Fibroblast of lung (primary cell): ENCODE measurements around the gene C6orf62.

Experiments
- CTCF ChIP-seq, 2 donors: IDR thresholded peaks in 1 of 2; conservative IDR thresholded peaks in 1 of 2; 1 replicate in 1 of 2; 2 replicates in 1 of 2; pipeline ENCODE4 v1.5.1; 2011 to 2012; ENCODE audit warnings: low read length in 2 of 2, control low read depth in 1 of 2, inconsistent platforms in 1 of 2, low read depth in 1 of 2, mild to moderate bottlenecking in 1 of 2
- EZH2 ChIP-seq: IDR thresholded peaks from 2 replicates; pipeline ENCODE4 v1.5.1; 2012; ENCODE audit warnings: low read length, control low read depth, mild to moderate bottlenecking; ENCODE audit errors: missing control alignments

GRCh38 chr6:24742216-24742738 is 23.3 kb upstream of the C6orf62 start:
- TF ChIP-seq CTCF (conservative IDR thresholded peaks at IDR 0.05 in 1 of 2, IDR thresholded peaks at IDR 0.05 in 1 of 2; ENCODE audit: low read depth in 1 of 2, low read length in 2 of 2) (no peak), EZH2 (no peak)
